Measurements from ENCODE around the gene SNX19.
"Not testable (repeated sequence)": the region's sequence is repeated elsewhere in the genome, so short reads cannot be mapped to it uniquely, and the experiment has no call there.

The SNX19 gene

GRCh38 chr11:130872513-130872912, 43.8 kb downstream of the SNX19 start:
- DNase-seq = no peak

DNA sequence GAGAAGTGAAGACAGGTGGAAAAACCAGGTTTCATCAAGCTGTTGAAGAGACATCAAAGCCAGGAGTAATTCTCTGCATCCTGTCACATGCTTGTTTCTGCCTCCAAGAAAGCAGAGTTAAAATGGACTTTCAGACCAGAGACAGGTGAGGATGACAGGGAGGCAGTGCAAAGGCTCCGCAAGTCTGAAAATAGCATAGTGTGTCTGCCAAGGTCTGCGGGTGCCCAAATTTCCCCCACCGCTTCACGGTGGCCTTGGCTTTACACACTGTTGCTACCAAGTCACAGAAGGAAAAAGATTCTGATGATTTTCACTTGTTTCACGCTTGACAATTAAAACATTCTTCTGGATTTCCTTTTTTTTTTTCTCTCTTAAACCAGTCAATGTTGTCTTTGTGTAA, 44.2 kb downstream of the SNX19 start:
- no peak for DNase-seq

- no peak for DNase-seq
Observed at GRCh38 chr11:130871616-130872015, 44.7 kb downstream of the SNX19 start.

DNA sequence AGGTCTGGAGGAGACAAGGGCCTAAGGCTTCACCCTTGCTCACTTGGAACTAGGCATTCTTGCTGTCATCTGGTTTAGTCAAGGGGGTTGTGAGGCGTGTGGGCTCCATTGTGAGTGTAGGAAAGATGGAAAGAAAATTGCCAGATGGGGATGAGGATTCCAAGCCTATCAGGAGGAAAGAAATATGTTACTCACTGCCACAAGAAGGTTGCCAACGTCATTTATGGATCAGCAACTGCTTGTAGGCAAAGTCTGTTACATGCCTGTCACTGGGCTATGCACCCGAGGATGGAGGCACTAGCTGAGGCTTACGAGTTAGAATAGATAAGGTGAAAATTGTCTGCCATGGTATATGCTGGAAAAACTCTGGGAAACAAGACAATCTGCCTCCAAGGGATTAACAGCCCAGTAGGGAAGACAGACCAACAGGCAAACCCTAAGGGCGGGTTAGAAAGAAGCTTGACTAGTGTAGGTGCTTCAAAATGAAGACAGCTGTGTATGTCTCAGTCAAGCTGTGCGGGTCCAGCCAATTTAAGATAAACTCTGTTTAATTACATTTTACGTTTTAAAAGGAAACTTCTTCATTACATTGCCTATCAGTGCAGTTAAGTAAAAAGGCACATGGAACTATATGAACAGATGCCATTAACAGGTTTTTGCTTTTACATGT, 47.4 kb downstream of the SNX19 start:
- no peak for DNase-seq

GRCh38 chr11:130868086-130868710, 48.1 kb downstream of the SNX19 start:
- DNase-seq = no peak

- no peak for DNase-seq
Observed at GRCh38 chr11:130866831-130867230, 49.4 kb downstream of the SNX19 start.

DNA sequence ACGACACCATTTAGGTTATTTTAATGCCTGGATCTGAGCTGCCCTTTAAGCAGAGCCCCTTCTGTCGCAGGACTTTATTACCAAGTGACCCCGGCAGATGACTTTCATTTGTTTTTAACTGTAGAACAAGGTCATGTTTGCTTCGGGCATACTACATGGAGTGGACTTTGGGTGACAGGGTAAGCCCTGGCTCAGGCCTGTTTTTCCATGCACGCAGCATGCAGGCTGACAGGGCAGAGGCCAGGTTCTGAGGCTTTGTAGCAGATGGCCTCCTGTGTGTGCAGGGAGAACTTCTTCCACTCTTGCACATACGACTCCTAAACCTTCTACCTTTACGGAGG, 50.5 kb downstream of the SNX19 start:
- no peak for DNase-seq

GRCh38 chr11:130865091-130865773, 51.0 kb downstream of the SNX19 start:
- DNase-seq = no peak

- peak; percentile 69 to 85 (median 80) for DNase-seq
Observed at GRCh38 chr11:130861902-130862860, 54.1 kb downstream of the SNX19 start.

- DNase-seq = no peak
Observed at GRCh38 chr11:130861283-130861682, 55.0 kb downstream of the SNX19 start.

- DNase-seq = no peak
Observed at GRCh38 chr11:130859886-130860285, 56.4 kb downstream of the SNX19 start.

DNA sequence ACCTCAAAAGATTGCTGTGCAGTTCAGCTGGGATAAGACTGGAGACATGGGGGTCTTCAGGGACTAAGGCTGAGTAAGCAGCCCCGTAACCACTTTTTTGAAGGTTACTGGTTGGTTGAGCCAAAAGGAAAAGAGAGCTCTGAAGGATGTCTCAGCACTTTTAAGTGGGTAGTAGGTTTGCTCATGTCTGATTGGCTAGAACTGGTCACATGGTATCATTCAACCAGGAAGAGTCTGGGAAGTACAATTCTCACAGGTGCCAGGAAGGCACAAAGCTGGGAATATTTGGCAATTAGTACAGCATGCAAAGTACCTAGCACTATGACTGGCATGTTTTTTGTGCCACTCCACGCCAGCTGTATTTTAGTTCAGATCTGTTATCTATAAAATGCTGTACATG, 58.1 kb downstream of the SNX19 start:
- no peak for DNase-seq

GRCh38 chr11:130855707-130856106, 60.6 kb downstream of the SNX19 start:
- not testable (repeated sequence) for DNase-seq

DNA sequence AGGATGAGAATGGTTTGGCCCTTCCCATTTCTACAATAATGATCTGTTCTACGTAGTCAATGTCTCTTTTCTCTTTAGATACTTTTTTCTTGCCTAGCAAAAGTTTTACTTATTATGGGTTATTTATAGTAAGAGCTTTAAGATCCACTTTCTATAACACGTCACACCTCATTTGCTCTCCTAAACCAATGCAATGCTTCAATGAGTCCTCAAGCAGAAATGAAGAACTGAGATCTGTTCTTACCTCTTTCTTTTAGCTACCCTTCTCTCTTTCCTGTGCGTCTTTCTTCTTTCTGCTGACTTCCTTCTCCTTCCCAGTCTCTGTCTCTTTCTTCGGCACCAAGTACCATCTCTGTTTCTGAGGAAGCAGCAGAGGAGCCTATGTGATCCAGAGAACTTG, 61.8 kb downstream of the SNX19 start:
- DNase-seq = no peak

GRCh38 chr11:130852589-130852988, 63.7 kb downstream of the SNX19 start:
- DNase-seq = no peak

DNA sequence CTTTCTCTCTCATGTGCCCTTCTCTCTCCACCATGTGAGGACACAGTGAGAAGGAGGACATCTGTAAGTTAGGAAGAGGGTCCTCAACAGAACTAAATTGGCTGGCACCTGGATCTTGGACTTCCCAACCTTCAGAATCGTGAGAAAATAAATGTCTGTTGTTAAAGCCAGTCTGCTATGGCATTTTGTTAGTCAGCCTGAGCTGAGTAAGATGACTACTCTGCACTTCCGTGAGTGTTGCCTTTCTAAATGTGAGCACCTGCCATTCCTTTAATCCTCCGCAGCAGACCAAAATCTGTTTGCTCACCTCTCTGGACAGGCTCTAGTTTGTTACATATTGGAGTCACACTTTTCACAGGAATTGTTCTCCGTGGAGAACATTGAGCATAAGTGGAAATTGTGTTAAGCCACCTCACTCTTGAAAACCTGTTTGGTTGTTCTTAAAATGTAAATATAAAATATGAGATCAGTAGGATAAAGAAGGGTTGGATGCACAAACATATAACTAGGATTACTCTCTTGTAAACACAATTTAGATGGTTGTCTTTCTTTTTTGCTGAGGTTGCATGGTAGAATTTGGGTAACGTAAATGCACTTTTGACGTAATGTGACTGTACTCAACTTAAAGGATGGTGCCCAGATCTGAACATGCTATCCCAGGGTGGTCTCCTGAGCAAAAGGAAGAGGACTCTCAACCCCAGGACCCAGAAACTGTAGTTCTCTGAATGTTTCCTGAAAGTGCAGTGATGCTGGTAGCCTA, 65.9 kb downstream of the SNX19 start:
- no peak for DNase-seq

DNA sequence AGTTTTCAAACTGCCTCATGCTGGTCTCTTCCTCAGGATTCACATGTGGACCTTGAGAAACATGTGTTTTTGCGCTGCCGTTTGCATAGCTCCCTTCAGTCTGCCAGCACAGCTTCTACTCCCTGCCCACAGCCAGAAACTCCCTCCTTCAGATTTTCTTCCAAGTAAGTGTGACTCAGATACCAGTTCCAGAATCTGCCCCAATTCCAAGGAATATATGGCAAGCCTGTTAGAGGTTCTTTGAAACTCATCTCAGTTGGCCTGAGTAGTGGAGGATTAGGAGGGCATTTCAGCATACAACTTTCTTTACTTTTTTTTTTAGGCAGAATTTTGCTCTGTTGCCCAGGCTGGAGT, 67.1 kb downstream of the SNX19 start:
- no peak for DNase-seq

- DNase-seq = no peak
Observed at GRCh38 chr11:130848361-130849214, 67.7 kb downstream of the SNX19 start.

- DNase-seq = no peak
Observed at GRCh38 chr11:130847517-130847916, 68.8 kb downstream of the SNX19 start.

GRCh38 chr11:130846606-130847005, 69.7 kb downstream of the SNX19 start:
- DNase-seq = no peak

DNA sequence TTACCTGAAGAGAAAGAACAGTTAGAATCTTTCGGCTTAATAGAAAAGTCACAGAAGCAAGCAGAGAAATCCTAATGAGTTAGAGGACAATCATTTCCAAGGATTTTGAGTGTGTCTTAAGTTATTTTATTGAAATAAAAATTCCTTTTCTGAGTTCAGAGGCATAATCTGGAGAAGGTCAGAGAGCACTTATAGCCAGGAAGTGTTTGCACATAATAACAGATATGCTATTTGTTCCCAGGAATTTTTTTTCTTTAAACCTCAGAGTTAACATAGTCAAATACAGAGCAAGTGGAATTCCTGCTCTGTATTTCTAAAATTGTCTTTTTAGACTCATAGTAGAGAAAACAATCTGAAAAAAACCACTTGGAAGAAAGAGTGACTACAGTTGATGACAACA, 74.3 kb downstream of the SNX19 start:
- no peak for DNase-seq

Data from T-helper 2 cell (primary cell).